Measurements from ENCODE around the gene CRYL1.

GRCh38 chr13:20451397-20451796 is 74.3 kb downstream of the CRYL1 start:
- TF ChIP-seq CTCF (IDR thresholded peaks at IDR 0.05) (no peak), ZFX (IDR thresholded peaks at IDR 0.05; ENCODE audit: borderline replicate concordance) (no peak)
